Lower lobe of right lung (tissue), 2 donors: ENCODE measurements around the gene HK1. TPM values are rescaled to one million over a fixed set of nuclear protein-coding genes. Genes with fewer than 3 reads are reported as not detected.
A peak's percentile ranks its signal among the peaks of the same experiment; 100 is the strongest.

Source experiments
- ATAC-seq, 2 donors: fragments of 200-7000 bp; cut with Tn5 transposase; one replicate each; pipeline ENCODE4 v1.9.1; 2020 to 2022; ENCODE audit warnings: mild to moderate bottlenecking in 2 of 2, moderate library complexity in 2 of 2
- DNase-seq: peaks from one replicate; pipeline ENCODE4 v3.0.0-alpha.2; 2020
- H3K27ac ChIP-seq: fragments of 200-600 bp; one replicate; pipeline ENCODE4 v1.8.0; 2022
- H3K27me3 ChIP-seq: fragments of 200-600 bp; one replicate; pipeline ENCODE4 v1.8.0; 2022; ENCODE audit warnings: low read depth
- H3K36me3 ChIP-seq: fragments of 200-600 bp; one replicate; pipeline ENCODE4 v1.8.0; 2022; ENCODE audit warnings: mild to moderate bottlenecking
- H3K4me1 ChIP-seq: fragments of 200-600 bp; one replicate; pipeline ENCODE4 v1.8.0; 2022
- H3K4me3 ChIP-seq: fragments of 200-600 bp; one replicate; pipeline ENCODE4 v1.8.0; 2022; ENCODE audit warnings: mild to moderate bottlenecking
- H3K9me3 ChIP-seq: fragments of 200-600 bp; one replicate; pipeline ENCODE4 v1.8.0; 2022
- CTCF ChIP-seq: fragments of 200-600 bp; IDR thresholded peaks from one replicate; pipeline ENCODE4 v1.8.0; 2022; ENCODE audit warnings: antibody characterized with exemption, mild to moderate bottlenecking
- intact Hi-C: fragments of 100-400 bp; cut with DNase I; formaldehyde crosslinking; loops from one replicate; pipeline ENCODE4 v1.11.0; 2022
- total RNA-seq: library from RNA; stranded (reverse); fragmentation: NEBNext Ultra II Directional; extraction: Animal tissue kit (Norgen Biotek cat#: 25700); gene quantifications from one replicate; pipeline ENCODE4 v1.2.1, GENCODE V29; 2021
- donor health status: DM: no; HTN: yes; CAD: no; lungs with severe emphysema.

The HK1 gene
- total RNA-seq, 1 donor from 2014 or later, result 85.1 TPM

- ATAC-seq (no peak), DNase-seq (no peak)
- Histone ChIP-seq H3K9me3 (no peaks in the 10 kb centered on the region), H3K27me3 (no peaks in the 10 kb centered on the region), H3K4me1 (peaks cover 38% of the 10 kb centered on the region), H3K4me3 (no peak overlapping the region), H3K36me3 (peaks cover under 1% of the 10 kb centered on the region), H3K27ac (no peak overlapping the region)
- no peak for TF ChIP-seq CTCF
- intact Hi-C loops, result no loop called here
These were observed 74.4 kb downstream of the HK1 start for GRCh38 chr10:69352569-69353264.

- intact Hi-C loops, result no loop called here
- no peak for TF ChIP-seq CTCF
- Histone ChIP-seq H3K27ac (no peak overlapping the region), H3K4me1 (peaks cover 37% of the 10 kb centered on the region), H3K36me3 (peaks cover 3% of the 10 kb centered on the region), H3K9me3 (no peaks in the 10 kb centered on the region), H3K4me3 (no peak overlapping the region), H3K27me3 (no peaks in the 10 kb centered on the region)
- no peak for ATAC-seq
- DNase-seq, result no peak
These were observed 75.8 kb downstream of the HK1 start for GRCh38 chr10:69353977-69354635.

- no peaks in the 10 kb centered on the region for H3K9me3 ChIP-seq
- peaks cover 48% of the 10 kb centered on the region for H3K4me1 ChIP-seq
- ATAC-seq, result no peak
These were observed 77.9 kb downstream of the HK1 start for GRCh38 chr10:69356187-69356586.

GRCh38 chr10:69358148-69358795 is 80.0 kb downstream of the HK1 start:
- Histone ChIP-seq H3K36me3 (peaks cover 19% of the 10 kb centered on the region), H3K27me3 (no peaks in the 10 kb centered on the region), H3K27ac (no peak overlapping the region), H3K4me1 (peaks cover 57% of the 10 kb centered on the region), H3K4me3 (no peak overlapping the region), H3K9me3 (no peaks in the 10 kb centered on the region)
- no peak for DNase-seq
- intact Hi-C loops, result no loop called here
- ATAC-seq, result no peak
- no peak for TF ChIP-seq CTCF

More at GRCh38 chr10:69356187-69356586, 77.9 kb downstream of the HK1 start:
- Histone ChIP-seq H3K27me3 (no peaks in the 10 kb centered on the region), H3K27ac (no peak overlapping the region), H3K4me3 (no peak overlapping the region), H3K36me3 (peaks cover 10% of the 10 kb centered on the region)
- DNase-seq, result no peak
- no peak for TF ChIP-seq CTCF
- intact Hi-C loops, result no loop called here

GRCh38 chr10:69359148-69359547 is 80.9 kb downstream of the HK1 start:
- TF ChIP-seq CTCF, result no peak
- ATAC-seq, result peak in 1 of 2 donors; percentile 11
- intact Hi-C loops, result no loop called here
- H3K27me3 ChIP-seq, result no peaks in the 10 kb centered on the region
- peaks cover 57% of the 10 kb centered on the region for H3K4me1 ChIP-seq
- H3K36me3 ChIP-seq, result peaks cover 26% of the 10 kb centered on the region
- peak overlapping the region; percentile 74 for H3K27ac ChIP-seq
- DNase-seq, result no peak
- no peak overlapping the region for H3K4me3 ChIP-seq
- H3K9me3 ChIP-seq, result no peaks in the 10 kb centered on the region
